Spleen (tissue), 11 donors: ENCODE measurements around the gene CALB2. TPM values are rescaled to one million over a fixed set of nuclear protein-coding genes. Genes with fewer than 3 reads are reported as not detected.
"Not testable (repeated sequence)": the region's sequence is repeated elsewhere in the genome, so short reads cannot be mapped to it uniquely, and the experiment has no call there.

Experiments
- DNase-seq: peaks from one replicate; pipeline ENCODE4 v3.0.0-alpha.2; 2020
- H3K27ac ChIP-seq, 8 donors: fragments of 200-600 bp; sonication (generic) in 7 of 8; 1 replicate in 4 of 8; 2 replicates in 4 of 8; pipeline versions ENCODE4 v1.5.0 to v1.8.0; 2016 to 2021; ENCODE audit warnings: inconsistent platforms in 4 of 8, mild to moderate bottlenecking in 4 of 8, moderate library complexity in 1 of 8
- H3K27me3 ChIP-seq, 7 donors: fragments of 200-600 bp; sonication (generic) in 6 of 7; replicated peaks in 1 of 7; 1 replicate in 4 of 7; 2 replicates in 3 of 7; pipeline versions ENCODE4 v1.5.0 to v1.8.0; 2016 to 2021; ENCODE audit warnings: inconsistent platforms in 3 of 7, mild to moderate bottlenecking in 1 of 7
- H3K36me3 ChIP-seq, 6 donors: fragments of 200-600 bp; sonication (generic) in 5 of 6; 1 replicate in 4 of 6; 2 replicates in 2 of 6; pipeline versions ENCODE4 v1.5.0 to v1.8.0; 2016 to 2021; ENCODE audit warnings: inconsistent platforms in 2 of 6
- H3K4me1 ChIP-seq, 6 donors: fragments of 200-600 bp; sonication (generic) in 5 of 6; 1 replicate in 3 of 6; 2 replicates in 3 of 6; pipeline versions ENCODE4 v1.5.0 to v1.8.0; 2016 to 2021; ENCODE audit warnings: inconsistent platforms in 3 of 6
- H3K4me3 ChIP-seq, 8 donors: fragments of 200-600 bp; sonication (generic) in 7 of 8; 1 replicate in 4 of 8; 2 replicates in 4 of 8; pipeline versions ENCODE4 v1.5.0 to v1.8.0; 2016 to 2021; ENCODE audit warnings: inconsistent platforms in 4 of 8, mild to moderate bottlenecking in 4 of 8, moderate library complexity in 2 of 8
- H3K9me3 ChIP-seq, 8 donors: fragments of 200-600 bp; sonication (generic) in 7 of 8; 1 replicate in 4 of 8; 2 replicates in 4 of 8; pipeline versions ENCODE4 v1.5.0 to v1.8.0; 2016 to 2021; ENCODE audit warnings: inconsistent platforms in 4 of 8
- CTCF ChIP-seq, 11 experiments: fragments of 200-600 bp in 7 of 11; fragments of 450-650 bp in 4 of 11; sonication (generic) in 4 of 11; IDR thresholded peaks in 8 of 11; conservative IDR thresholded peaks in 3 of 11; 1 replicate in 7 of 11; 2 replicates in 4 of 11; pipeline versions ENCODE4 v1.4.0 to v1.8.0; 2016 to 2021; ENCODE audit warnings: antibody characterized with exemption in 11 of 11, inconsistent platforms in 4 of 11, mild to moderate bottlenecking in 1 of 11
- POLR2A ChIP-seq, 3 donors: fragments of 450-650 bp; IDR thresholded peaks; one replicate each; pipeline ENCODE4 v1.5.1; 2017; ENCODE audit warnings: antibody characterized with exemption in 3 of 3, mild to moderate bottlenecking in 1 of 3
- POLR2AphosphoS5 ChIP-seq, 3 donors: sonication (generic); formaldehyde crosslinking; IDR thresholded peaks; one replicate each; pipeline ENCODE4 v1.5.1; 2017; ENCODE audit warnings: antibody characterized with exemption in 3 of 3
- WGBS, 5 donors: extraction: QIAGEN DNeasy Blood & Tissue Kit in 3 of 5; methylation state at CpG; one replicate each; pipeline versions ENCODE4 v1.1.5 to v1.1.7; 2013 to 2018; 5-methylcytosine and 5-hydroxymethylcytosine counted together
- intact Hi-C: fragments of 100-400 bp; cut with DNase I; formaldehyde crosslinking; loops from one replicate; pipeline ENCODE4 v1.15.0; 2023; ENCODE audit warnings: low total_unique reads
- polyA plus RNA-seq, 3 donors: library from polyadenylated mRNA; stranded (reverse); fragments of 200-250 nt; gene quantifications; one replicate each; pipeline ENCODE4 v1.2.1, GENCODE V29; 2013
- total RNA-seq, 7 donors: library from RNA; depleted of rRNA in 3 of 7; stranded (reverse); fragments of >200 nt in 3 of 7; fragmentation: NEBNext Ultra II Directional in 4 of 7; extraction: Animal tissue kit (Norgen Biotek cat#: 25700) in 4 of 7; gene quantifications; one replicate each; pipeline versions ENCODE4 v1.1.0 to v1.2.1, GENCODE V29; 2016 to 2021
- donor health status: healthy with polysubstance abuse.
- donor health status: DM: no; HTN: no; CAD: no; lungs with moderate emphysema.
- donor health status: DM: no; HTN: no; CAD: no.
- donor health status: Bipolar disorder and iron deficiency.
- donor health status: healthy.
- donor health status: DM: no; HTN: no; CAD: no.
- donor health status: DM: yes; HTN: yes; CAD: no.

CALB2 gene
- total and polyA plus RNA-seq, 10 donors = 0.04 to 0.12 (median 0.06) TPM; not detected in 7

- Histone ChIP-seq H3K36me3 (no peaks in the 10 kb centered on the region), H3K27me3 (peaks cover 0 to 67% (median 25%) of the 10 kb centered on the region in 7 donors), H3K9me3 (no peaks in the 10 kb centered on the region), H3K27ac (no peak overlapping the region), H3K4me3 (no peak overlapping the region), H3K4me1 (peaks cover 3 to 17% (median 10%) of the 10 kb centered on the region in 6 donors)
- 65 to 78% (median 72%) methylated on average over 3 to 7 of the region's 7 CpGs for whole genome bisulfite sequencing, 5 donors
- DNase-seq = no peak
- TF ChIP-seq POLR2AphosphoS5 (IDR thresholded peaks at IDR 0.05) = no peak
- TF ChIP-seq CTCF (IDR thresholded peaks at IDR 0.05 in 8 of 11, conservative IDR thresholded peaks at IDR 0.05 in 3 of 11) = no peak
- TF ChIP-seq POLR2A (IDR thresholded peaks at IDR 0.05) = no peak
- intact Hi-C loops = no loop called here
Observed at GRCh38 chr16:71356051-71356740, 2.3 kb upstream of the CALB2 start.

DNA sequence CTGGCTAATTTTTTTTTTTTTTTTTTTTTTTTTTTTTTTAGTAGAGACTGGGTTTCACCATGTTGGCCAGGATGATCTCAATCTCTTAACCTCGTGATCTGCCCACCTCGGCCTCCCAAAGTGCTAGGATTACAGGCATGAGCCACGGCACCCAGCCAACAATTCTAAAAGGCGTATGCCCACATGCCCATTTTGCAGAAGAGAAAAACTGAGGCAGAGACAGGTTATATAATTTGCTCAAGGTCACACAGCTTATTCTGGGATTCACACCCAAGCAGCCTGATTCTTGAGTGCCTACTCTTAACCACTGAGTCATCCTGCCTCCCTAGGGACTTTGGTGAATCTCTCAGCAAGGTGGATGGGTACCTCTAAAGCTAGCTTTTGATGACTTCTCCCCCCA, 1.6 kb upstream of the CALB2 start:
- H3K27ac ChIP-seq, H3K9me3 ChIP-seq, intact Hi-C loops, DNase-seq, H3K4me3 ChIP-seq, H3K36me3 ChIP-seq: not testable (repeated sequence)
- 62 to 90% (median 78%) methylated on average over 4 of the region's 4 CpGs for WGBS, 5 donors
- H3K4me1 ChIP-seq = peaks cover 3 to 17% (median 10%) of the 10 kb centered on the region in 6 donors
- peaks cover 0 to 70% (median 25%) of the 10 kb centered on the region in 7 donors for H3K27me3 ChIP-seq

DNA sequence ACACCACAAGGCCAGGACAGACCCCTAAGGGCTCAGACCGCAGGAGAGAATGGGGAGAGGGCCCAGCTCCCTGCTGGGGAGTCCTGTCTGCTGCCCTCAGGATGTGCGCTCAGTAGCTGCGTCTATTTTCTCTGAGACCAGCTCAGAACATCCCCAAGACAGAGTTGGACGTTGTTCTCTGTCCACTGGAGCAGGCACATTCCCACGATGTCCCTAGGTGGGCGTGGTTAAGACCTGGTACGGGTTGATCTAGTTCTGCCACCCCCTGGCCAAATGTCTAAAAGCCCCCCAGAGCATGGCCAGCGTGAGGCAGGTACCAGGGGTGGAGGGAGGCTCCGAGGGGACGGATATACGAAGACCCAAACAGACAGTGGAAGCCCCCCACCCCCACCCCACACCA, 842 bp upstream of the CALB2 start:
- H3K9me3 ChIP-seq = no peaks in the 10 kb centered on the region
- intact Hi-C loops = no loop called here
- H3K4me3 ChIP-seq = no peak overlapping the region
- H3K27ac ChIP-seq = no peak overlapping the region
- H3K4me1 ChIP-seq = peaks cover 3 to 17% (median 10%) of the 10 kb centered on the region in 6 donors
- 20 to 33% (median 24%) methylated on average over 9 to 11 of the region's 11 CpGs for WGBS, 5 donors
- no peaks in the 10 kb centered on the region for H3K36me3 ChIP-seq
- peaks cover 0 to 71% (median 25%) of the 10 kb centered on the region in 7 donors for H3K27me3 ChIP-seq
- TF ChIP-seq POLR2AphosphoS5 (IDR thresholded peaks at IDR 0.05) (no peak), POLR2A (IDR thresholded peaks at IDR 0.05) (no peak), CTCF (IDR thresholded peaks at IDR 0.05 in 8 of 11, conservative IDR thresholded peaks at IDR 0.05 in 3 of 11) (no peak)
- no peak for DNase-seq

- WGBS, 5 donors = 82 to 95% (median 89%) methylated on average over 6 of the region's 6 CpGs
- Histone ChIP-seq H3K27ac (no peak overlapping the region), H3K36me3 (no peaks in the 10 kb centered on the region), H3K9me3 (no peaks in the 10 kb centered on the region), H3K27me3 (peaks cover 0 to 61% (median 25%) of the 10 kb centered on the region in 7 donors), H3K4me3 (no peak overlapping the region), H3K4me1 (peaks cover 3 to 17% (median 10%) of the 10 kb centered on the region in 6 donors)
- TF ChIP-seq POLR2AphosphoS5 (IDR thresholded peaks at IDR 0.05) (no peak), CTCF (IDR thresholded peaks at IDR 0.05 in 8 of 11, conservative IDR thresholded peaks at IDR 0.05 in 3 of 11) (no peak), POLR2A (IDR thresholded peaks at IDR 0.05) (no peak)
- intact Hi-C loops = no loop called here
- no peak for DNase-seq
Observed at GRCh38 chr16:71359431-71359830, 908 bp downstream of the CALB2 start.
